Measurements from ENCODE around the gene UBIAD1. TPM values are rescaled to one million over a fixed set of nuclear protein-coding genes. Genes with fewer than 3 reads are reported as not detected.

The UBIAD1 gene
- total and polyA plus RNA-seq, 10 of the 15 experiments (the other 5 are each of a cell fraction or from before 2014, with no cell fraction given): 4.5 to 23.8 (median 16.0) TPM

GRCh38 chr1:11280719-11281376, 7.8 kb downstream of the UBIAD1 start:
- H4K20me1 ChIP-seq (ENCODE audit: control insufficient read depth, insufficient read depth): no peaks in the 10 kb centered on the region
- DNase-seq (ENCODE audit: low read depth, low spot score): peak; percentile 25
- no TSS peak for BruUV-seq (replicated peaks)
- no peak overlapping the region for H3K9ac ChIP-seq (ENCODE audit: control insufficient read depth, insufficient read depth, low read length)
- ChIA-PET RAD21 (ENCODE audit: unreplicated experiment) (no interaction called here), SMC1A (ENCODE audit: uncharacterized antibody, unreplicated experiment) (interaction anchor here (0.6 to 1.5 kb wide), 5 partner anchors 15 to 455 kb away, joined by 3 read pairs; partner anchors contain the start of gene AGTRAP), CTCF (interaction anchor here (0.7 to 1.0 kb wide), 3 partner anchors 8 to 313 kb away, joined by 3 to 5 read pairs (median 3); no protein-coding TSS in a partner anchor), POLR2A (interaction anchor here (1.1 to 1.4 kb wide), 2 partner anchors 8 to 18 kb away, joined by 3 to 6 read pairs; partner anchors contain the start of genes MTOR and UBIAD1)
- peak overlapping the region; percentile 27 for H3K27ac ChIP-seq (ENCODE audit: control insufficient read depth, insufficient read depth)
- H2AFZ ChIP-seq (ENCODE audit: control insufficient read depth, low read depth, low read length): no peak overlapping the region
- peaks cover 32% of the 10 kb centered on the region for H3K79me2 ChIP-seq (ENCODE audit: control insufficient read depth, insufficient read depth, low read length)
- H3K4me2 ChIP-seq (ENCODE audit: control insufficient read depth, insufficient read depth): peak overlapping the region; percentile 45
- H3K4me1 ChIP-seq (ENCODE audit: control insufficient read depth, insufficient read depth, low read length): peaks cover 17% of the 10 kb centered on the region
- WGBS (ENCODE audit: insufficient coverage, insufficient replicate concordance, low lambda C conversion rate, missing lambda C conversion rate): 65% methylated on average over 4 of the region's 4 CpGs
- H3K4me3 ChIP-seq: no peak overlapping the region
- H3K36me3 ChIP-seq (ENCODE audit: control insufficient read depth in 2 of 2, insufficient read depth in 2 of 2, low read length in 1 of 2): peaks cover 4 to 6% of the 10 kb centered on the region in 2 experiments
- H3K9me3 ChIP-seq (replicated peaks; ENCODE audit: control insufficient read depth, insufficient read depth, low read length): no peaks in the 10 kb centered on the region
- no peaks in the 10 kb centered on the region for H3K27me3 ChIP-seq (replicated peaks in 1 of 2; ENCODE audit: control insufficient read depth in 2 of 2, insufficient read depth in 2 of 2, low read length in 1 of 2)
- peak; percentile 86 for ATAC-seq
- intact Hi-C loops (cut with micrococcal nuclease; ENCODE audit: unreplicated experiment) (no loop called here), in situ Hi-C loops (cut with MboI) (no loop called here)
- peak; percentile 76 for FAIRE-seq
- TF ChIP-seq ZSCAN29 (IDR thresholded peaks at IDR 0.05) (no peak), POLR2AphosphoS2 (IDR thresholded peaks at IDR 0.05; ENCODE audit: low read depth, low read length) (no peak), NFIC (IDR thresholded peaks at IDR 0.05; ENCODE audit: low read depth, low read length) (no peak), MYB (IDR thresholded peaks at IDR 0.05; ENCODE audit: borderline replicate concordance, low read depth, low read length) (no peak), MXI1 (IDR thresholded peaks at IDR 0.05; ENCODE audit: low read depth, low read length) (no peak), NRF1 (conservative IDR thresholded peaks at IDR 0.05; ENCODE audit: low read depth, low read length) (no peak), POLR2A (IDR thresholded peaks at IDR 0.05; ENCODE audit: low read depth, low read length) (no peak), JUNB (IDR thresholded peaks at IDR 0.05) (no peak), EP300 (IDR thresholded peaks at IDR 0.05; ENCODE audit: borderline replicate concordance in 1 of 2, control insufficient read depth in 1 of 2, low read depth in 2 of 2, low read length in 2 of 2) (no peak)
- TF ChIP-seq, protein P1, sequence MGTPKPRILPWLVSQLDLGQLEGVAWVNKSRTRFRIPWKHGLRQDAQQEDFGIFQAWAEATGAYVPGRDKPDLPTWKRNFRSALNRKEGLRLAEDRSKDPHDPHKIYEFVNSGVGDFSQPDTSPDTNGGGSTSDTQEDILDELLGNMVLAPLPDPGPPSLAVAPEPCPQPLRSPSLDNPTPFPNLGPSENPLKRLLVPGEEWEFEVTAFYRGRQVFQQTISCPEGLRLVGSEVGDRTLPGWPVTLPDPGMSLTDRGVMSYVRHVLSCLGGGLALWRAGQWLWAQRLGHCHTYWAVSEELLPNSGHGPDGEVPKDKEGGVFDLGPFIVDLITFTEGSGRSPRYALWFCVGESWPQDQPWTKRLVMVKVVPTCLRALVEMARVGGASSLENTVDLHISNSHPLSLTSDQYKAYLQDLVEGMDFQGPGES (IDR thresholded peaks at IDR 0.05): no peak
- TF ChIP-seq, protein P2, sequence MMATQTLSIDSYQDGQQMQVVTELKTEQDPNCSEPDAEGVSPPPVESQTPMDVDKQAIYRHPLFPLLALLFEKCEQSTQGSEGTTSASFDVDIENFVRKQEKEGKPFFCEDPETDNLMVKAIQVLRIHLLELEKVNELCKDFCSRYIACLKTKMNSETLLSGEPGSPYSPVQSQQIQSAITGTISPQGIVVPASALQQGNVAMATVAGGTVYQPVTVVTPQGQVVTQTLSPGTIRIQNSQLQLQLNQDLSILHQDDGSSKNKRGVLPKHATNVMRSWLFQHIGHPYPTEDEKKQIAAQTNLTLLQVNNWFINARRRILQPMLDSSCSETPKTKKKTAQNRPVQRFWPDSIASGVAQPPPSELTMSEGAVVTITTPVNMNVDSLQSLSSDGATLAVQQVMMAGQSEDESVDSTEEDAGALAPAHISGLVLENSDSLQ (IDR thresholded peaks at IDR 0.05): 0 out of 2 replicates have a peak, but pooled peaks have one; percentile 13
- TF ChIP-seq, protein P3, sequence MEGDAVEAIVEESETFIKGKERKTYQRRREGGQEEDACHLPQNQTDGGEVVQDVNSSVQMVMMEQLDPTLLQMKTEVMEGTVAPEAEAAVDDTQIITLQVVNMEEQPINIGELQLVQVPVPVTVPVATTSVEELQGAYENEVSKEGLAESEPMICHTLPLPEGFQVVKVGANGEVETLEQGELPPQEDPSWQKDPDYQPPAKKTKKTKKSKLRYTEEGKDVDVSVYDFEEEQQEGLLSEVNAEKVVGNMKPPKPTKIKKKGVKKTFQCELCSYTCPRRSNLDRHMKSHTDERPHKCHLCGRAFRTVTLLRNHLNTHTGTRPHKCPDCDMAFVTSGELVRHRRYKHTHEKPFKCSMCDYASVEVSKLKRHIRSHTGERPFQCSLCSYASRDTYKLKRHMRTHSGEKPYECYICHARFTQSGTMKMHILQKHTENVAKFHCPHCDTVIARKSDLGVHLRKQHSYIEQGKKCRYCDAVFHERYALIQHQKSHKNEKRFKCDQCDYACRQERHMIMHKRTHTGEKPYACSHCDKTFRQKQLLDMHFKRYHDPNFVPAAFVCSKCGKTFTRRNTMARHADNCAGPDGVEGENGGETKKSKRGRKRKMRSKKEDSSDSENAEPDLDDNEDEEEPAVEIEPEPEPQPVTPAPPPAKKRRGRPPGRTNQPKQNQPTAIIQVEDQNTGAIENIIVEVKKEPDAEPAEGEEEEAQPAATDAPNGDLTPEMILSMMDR (IDR thresholded peaks at IDR 0.05 in 2 of 3, conservative IDR thresholded peaks at IDR 0.05 in 1 of 3; ENCODE audit: control insufficient read depth in 2 of 3, extremely low read depth in 1 of 3, insufficient read depth in 1 of 3, low read depth in 3 of 3, low read length in 3 of 3): no peak
- TF ChIP-seq, protein P4, sequence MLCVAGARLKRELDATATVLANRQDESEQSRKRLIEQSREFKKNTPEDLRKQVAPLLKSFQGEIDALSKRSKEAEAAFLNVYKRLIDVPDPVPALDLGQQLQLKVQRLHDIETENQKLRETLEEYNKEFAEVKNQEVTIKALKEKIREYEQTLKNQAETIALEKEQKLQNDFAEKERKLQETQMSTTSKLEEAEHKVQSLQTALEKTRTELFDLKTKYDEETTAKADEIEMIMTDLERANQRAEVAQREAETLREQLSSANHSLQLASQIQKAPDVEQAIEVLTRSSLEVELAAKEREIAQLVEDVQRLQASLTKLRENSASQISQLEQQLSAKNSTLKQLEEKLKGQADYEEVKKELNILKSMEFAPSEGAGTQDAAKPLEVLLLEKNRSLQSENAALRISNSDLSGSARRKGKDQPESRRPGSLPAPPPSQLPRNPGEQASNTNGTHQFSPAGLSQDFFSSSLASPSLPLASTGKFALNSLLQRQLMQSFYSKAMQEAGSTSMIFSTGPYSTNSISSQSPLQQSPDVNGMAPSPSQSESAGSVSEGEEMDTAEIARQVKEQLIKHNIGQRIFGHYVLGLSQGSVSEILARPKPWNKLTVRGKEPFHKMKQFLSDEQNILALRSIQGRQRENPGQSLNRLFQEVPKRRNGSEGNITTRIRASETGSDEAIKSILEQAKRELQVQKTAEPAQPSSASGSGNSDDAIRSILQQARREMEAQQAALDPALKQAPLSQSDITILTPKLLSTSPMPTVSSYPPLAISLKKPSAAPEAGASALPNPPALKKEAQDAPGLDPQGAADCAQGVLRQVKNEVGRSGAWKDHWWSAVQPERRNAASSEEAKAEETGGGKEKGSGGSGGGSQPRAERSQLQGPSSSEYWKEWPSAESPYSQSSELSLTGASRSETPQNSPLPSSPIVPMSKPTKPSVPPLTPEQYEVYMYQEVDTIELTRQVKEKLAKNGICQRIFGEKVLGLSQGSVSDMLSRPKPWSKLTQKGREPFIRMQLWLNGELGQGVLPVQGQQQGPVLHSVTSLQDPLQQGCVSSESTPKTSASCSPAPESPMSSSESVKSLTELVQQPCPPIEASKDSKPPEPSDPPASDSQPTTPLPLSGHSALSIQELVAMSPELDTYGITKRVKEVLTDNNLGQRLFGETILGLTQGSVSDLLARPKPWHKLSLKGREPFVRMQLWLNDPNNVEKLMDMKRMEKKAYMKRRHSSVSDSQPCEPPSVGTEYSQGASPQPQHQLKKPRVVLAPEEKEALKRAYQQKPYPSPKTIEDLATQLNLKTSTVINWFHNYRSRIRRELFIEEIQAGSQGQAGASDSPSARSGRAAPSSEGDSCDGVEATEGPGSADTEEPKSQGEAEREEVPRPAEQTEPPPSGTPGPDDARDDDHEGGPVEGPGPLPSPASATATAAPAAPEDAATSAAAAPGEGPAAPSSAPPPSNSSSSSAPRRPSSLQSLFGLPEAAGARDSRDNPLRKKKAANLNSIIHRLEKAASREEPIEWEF (IDR thresholded peaks at IDR 0.05; ENCODE audit: insufficient replicate concordance, low read depth, low read length): no peak

Data from GM12878 (cell line).